Activated naive CD4-positive, alpha-beta T cell treated with Interleukin-2 at 50 U/mL for 16 hours (primary cell): ENCODE results near the gene WDR62.
A peak's percentile ranks its signal among the peaks of the same experiment; 100 is the strongest.

Experiments
- DNase-seq: peaks from one replicate; pipeline ENCODE4 v3.0.0-alpha.2; 2020

The WDR62 gene

DNA sequence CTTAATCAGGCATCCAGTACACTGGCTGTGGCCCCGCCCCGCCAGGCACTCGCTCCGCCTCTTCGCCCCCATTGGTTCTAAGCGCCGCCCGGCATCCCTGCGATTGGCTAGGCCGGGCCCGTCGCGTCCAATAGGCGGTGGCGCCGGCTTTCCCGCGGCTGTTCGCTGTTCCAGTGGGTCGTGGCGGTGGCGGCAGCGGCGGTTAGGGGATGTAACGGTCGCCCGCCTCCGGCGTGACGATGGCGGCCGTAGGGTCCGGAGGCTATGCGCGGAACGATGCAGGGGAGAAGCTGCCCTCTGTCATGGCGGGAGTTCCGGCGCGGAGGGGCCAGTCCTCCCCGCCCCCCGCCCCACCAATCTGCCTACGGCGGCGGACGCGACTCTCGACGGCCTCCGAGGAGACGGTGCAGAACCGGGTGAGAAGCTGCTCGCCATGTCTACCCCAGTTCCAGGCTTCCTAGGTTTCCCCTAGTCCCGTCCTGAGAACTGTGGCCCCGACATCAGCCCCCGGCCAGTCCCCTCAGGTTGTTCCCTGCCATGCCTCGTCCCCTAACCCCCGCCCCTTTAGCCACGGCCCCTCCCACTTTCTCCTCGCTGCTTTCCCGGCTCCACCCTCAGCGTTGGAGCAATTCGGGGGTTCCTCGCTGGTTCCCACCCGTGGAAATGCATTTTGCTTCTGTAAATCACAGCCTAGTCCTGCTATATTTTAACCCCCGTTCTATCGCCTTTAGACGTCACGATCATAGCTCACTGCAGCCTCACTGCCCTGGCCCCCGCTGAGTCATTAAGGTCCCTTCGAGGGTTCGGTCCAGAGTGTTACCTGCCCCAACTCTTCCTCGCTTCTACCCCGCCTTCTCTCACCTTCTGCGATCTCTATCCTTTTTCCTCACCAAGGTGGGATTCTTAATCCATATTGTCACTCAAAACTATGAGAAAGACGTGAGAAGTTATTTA is at the start of gene WDR62:
WDR62 (plus strand) TSS at position 165 of the 954 bp plus-strand sequence; CDS start at position 240, 75 bp downstream.
- peak; percentile 96 for DNase-seq

DNA sequence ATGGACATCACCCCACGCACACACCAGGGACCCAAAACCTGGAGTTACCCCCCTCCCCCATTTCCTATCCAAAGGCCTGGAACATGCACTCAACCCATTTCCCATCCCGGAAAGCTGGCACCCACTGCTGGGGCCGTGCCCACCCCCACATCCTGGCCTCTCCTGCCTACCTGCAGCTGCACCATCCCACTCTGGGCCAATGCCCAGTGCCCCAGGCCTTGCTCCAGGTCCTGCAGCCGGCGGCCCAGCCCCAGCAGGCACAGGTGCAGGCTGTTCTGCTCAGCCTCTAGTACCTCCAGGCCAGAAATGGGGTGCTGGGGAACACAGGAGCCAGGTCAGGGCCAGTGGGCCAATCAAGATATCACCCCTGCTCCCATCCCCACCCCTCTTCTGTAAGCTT is 47.7 kb upstream of the WDR62 start:
- no peak for DNase-seq

DNA sequence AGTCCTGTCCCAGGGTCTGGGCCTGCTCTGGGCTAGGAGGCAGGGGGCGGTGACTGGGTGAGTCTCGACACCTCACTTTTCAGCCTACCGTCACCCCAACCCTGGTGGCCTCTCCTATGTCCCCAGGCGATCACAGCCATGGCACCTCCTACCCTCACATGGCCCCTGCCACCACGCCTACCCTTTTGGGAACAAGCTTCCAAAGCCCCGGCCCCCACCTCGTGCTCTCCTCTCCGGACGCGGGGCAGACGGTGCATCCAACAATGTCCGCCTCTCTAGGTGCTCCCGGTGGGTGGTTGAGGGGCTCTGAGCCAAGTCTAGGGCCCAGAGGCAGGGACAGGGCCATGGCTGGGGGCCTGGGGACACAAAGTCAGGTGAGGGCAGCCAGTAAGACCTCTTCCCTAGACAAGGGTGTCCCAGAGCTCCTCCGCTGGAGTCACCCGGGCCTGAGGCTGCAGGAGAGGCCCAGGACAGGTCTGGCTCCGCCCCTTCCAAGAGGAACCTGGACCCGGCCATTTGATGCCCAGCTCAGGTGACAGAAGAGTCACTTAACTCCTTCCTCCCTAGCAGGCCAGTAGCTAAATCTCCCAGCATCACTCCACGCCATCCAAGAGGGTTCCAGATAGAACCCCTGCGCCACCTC is 46.2 kb upstream of the WDR62 start, which contains the start of gene SYNE4:
SYNE4 (minus strand) TSS at position 478 of the 643 bp plus-strand sequence; CDS start at position 346, 132 bp downstream.
- no peak for DNase-seq

DNA sequence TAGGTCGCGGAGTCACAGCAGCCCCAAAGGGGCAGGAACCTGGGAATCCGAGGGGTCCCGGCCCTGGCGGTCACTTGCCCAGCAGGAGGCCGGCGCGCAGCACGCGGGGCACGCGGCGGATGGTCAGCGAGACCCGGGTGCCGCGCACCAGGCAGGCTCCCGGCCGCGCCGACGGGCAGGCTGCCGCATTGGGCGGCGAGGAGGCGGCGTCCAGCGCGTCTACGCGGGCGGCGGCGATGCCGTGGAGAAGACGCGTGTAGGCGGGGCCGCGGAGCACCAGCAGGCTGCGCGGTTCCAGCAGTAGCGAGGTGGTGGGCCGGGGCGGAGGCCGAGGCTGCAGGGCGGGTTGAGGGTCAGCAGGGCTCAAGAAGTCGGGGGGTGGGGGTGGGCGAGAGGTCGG is 45.5 kb upstream of the WDR62 start:
- DNase-seq = peak; percentile 57

DNA sequence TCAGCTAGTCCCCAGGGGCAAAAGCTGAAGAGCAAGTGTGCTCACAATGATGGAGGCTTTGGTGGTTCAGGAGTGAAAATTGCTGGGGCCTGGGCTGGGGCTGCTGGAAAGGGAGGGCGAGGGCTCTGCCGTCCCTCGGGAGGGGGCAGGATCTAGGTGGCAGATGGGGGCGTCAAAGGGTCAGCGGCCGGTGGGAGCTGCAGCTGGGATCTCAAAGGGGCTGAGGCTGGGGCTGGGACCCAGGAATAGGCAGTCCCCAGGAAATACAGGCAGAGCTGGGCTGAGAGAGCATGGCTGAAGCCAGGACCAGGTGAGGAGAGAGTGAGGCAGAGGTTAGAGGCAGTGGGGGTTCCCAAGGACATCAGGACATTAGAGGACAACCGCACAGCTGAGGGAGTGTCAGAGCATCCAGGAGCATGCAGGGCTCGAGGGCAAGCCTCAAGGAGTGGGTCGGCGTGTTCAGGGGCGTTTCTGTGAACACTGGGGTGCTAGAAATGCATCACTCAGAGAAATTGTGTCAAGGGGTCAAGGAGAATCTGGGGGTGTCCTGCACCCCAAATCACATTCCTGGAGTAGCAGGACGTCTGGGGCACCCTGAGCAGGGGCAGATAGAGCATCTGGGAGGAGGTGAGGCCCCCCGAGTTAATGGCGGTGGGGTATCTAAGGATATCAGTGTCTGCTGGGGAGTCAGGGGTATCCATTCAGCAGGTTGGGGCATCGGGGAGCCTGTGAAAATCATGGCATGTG is 44.9 kb upstream of the WDR62 start:
- no peak for DNase-seq

DNA sequence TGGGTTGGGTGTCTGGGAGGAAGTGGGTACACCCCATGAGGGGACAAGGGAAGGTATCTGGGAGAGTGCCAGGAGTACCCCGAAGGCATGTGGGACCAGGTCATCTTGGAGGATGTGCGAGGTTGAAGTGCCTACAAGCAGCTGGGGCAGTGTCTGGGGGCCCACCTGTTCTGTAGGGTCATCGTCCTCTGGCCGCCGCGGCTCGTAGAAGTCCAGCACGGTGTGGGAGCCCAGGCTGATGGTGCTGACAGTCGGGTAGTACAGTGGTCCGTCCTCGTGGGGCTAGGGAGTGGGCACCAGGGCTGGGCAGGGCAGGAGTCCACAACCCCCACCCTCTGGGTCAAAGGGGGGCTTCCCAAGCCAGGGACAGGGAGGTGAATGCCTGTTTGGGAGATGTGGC is 44.3 kb upstream of the WDR62 start:
- no peak for DNase-seq

DNA sequence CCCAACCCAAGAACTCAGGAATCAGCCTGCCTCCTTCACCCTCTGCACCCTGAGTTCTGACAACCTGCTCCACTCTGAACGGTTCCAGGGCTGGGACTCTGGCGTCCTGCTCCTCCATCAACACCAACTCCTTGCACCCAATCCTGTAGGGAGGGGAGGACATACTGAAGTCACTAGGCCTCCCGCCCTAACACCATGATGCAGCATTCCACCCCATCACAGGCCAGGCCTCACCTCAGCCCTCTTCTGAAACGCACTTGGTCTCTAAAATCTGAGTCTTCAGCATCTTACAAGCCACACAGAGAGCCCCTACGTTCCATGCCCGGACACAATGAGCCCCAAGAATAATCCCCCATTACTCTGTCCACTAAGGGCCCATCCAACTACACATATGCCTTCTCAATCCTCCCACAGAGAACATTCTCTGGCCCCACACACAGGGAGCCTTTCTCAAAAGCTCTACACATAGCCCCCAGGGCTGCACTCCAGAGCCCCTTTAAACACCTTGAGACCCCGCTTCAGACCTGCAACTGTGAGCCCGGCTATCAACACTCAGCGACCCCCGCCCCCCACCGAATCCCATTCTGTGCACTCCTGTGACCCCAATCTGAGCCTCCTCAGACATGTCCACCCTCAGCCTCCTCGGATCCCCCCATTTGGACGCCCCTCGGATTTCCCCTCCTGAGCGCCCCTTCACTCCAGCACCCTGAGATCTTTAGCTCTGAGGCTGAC is 41.3 kb upstream of the WDR62 start:
- no peak for DNase-seq

DNA sequence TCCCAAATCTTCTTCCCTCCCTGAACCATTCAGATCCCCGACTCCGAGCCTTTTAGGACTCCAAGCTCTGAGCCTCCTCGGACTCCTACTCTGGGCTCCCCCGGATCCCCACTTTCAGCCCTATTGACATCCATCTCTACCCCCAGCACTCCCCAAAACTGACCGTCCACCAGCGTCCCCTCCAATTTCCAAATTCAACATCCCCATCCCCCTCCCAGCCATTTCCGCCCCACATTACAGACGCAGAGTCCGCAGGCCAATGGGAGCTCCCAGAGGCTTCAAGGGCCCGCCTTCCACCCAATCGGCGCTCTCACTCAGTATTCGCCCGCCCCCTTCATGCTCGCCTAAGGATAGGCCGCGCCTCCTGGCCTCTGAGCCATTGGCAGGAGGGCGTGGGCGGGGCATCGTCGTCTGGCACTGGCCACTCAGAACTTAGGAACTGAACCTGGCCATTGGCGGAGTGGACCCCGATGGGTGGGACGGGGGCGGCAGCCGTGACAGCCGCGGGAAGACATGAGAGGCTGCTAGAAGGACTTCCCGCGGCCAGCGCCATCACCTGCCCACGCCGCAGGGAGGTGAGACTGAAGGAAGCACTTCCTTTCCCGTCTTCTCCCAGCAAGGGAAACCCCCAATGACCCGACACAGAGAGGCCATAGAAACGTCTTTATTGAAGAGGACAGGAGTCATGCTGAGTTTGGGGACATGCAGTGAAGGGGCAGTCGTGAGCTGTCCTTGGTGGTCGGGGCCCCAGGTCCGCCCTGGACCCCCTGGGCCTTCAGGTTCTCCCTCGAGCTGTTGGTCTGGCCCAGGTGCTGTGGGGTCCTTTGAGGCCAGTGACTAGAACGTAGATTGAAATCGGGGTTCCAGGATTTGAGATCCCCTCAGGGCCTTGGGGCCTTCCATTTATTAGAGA is 40.4 kb upstream of the WDR62 start, which contains the start of gene ALKBH6:
ALKBH6 (minus strand) TSS at position 202 of the 913 bp plus-strand sequence. CDS start 816 bp downstream, outside the sequence.
- DNase-seq = peak; percentile 100

DNA sequence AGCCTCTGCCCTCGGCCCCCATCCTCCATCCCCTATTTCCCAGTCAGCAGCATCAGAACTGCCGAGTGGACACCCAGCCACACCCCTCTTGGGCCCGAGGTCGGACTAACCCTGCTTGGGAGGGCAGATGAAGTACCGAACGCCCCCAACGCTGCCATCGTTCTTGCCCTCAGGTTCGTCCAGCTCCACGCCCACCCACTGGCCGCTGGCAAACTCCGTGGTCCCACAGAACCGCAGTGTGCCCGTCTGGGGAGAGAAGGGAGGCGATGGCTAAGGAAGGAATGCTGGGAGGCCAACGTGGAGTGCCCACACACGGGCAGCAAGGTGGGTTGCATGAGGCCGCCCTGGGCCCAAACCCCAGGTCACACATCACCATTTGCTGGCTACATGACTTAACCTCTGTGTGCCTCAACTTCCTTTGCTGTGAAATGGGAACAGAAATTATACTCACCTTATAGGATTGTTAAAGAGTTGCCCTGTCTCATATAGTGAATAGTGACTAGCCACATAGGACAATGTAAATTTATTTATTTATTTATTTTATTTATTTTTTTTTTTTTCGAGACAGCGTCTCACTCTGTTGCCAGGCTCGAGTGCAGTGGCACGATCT is 35.5 kb upstream of the WDR62 start:
- no peak for DNase-seq

DNA sequence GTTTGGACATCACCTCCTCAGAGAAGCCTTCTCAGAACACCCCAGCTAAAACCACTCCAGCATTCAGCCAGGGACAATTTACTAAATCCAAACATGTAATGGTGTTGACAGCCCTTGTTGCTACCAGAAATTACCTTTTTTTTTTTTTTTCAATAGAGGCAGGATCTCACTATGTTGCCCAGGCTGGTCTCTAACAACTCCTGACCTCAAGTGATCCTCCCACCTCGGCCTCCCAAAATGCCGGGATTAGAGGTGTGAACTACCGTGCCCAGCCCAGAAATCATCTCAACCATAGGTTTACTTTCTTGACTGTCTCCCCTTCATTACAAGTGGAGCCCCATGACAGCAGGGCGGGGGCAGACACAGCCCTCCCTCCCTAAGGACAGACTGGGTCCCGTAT is 31.3 kb upstream of the WDR62 start:
- no peak for DNase-seq

DNA sequence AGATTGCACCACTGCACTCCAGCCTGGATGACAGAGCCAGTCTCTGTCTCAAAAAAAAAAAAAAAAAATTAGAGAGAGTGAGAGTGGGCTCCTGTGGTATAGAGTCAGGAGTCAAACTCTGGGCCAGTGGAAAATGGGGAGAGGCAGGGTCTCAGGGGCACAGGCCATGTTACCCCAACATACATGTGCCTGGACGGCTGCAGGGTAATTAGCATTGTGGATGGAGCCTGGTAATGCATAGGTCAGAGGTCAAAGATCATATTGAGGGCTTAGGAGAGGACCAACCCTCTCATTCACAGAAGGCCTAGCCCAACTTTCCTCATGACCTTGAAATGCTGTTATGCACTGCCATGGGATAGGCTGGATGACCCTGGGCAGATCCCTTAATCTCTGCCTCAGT is 29.2 kb upstream of the WDR62 start:
- DNase-seq = no peak

DNA sequence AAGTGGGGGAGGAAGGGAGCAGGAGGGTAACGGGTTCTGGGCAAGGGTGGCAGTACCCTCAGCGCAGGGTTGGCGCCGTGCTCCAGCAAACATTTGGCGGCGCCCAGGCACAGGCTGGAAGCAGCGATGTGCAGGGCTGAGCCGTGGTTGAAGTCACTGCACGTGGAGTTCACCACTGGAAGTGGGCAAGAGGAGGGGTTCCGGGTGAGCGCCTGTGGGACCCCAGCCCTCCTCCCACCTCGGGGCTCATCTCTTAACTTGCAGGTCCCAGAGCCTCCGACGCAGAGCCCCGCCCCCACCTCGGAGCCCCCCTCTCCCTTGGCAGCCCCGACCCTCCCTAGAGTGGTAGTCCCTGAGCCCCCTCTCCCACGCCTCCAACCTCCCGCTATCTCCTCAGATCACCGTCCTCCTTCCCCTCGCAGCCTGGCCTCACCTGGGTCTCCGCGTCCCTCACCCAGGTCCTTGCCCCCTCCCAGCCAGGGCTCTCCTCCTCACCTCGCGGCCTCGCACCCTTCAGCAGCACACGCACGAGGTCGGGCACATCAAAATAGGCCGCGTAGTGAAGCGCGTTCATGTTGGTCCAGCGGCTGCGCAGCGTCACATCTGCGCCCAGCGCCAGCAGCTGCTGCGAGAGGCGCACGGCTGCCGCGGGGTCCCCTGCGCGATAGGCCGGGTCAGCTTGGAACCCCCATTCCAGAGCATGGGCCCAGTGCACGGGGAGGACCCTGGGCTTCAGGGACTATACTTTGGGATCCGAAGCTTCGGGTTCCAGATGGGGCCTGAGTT is 28.4 kb upstream of the WDR62 start:
- no peak for DNase-seq

DNA sequence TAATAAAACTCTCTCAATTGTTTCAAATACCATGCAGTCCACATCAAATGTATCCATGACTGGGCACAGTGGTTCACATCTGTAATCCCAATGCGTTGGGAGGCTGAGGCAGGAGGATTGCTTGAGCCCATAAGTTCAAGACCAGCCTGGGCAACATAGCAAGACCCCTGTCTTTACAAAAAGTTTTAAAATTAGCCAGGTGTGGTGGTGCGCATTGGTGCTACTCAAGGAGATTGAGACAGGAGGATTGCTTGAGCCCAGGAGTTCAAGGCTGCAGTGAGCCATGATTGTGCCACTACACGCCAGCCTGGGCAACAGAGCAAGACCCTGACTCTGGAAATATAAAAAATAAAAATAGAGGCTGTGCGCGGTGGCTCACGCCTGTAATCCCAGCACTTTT is 27.0 kb upstream of the WDR62 start:
- DNase-seq = no peak

DNA sequence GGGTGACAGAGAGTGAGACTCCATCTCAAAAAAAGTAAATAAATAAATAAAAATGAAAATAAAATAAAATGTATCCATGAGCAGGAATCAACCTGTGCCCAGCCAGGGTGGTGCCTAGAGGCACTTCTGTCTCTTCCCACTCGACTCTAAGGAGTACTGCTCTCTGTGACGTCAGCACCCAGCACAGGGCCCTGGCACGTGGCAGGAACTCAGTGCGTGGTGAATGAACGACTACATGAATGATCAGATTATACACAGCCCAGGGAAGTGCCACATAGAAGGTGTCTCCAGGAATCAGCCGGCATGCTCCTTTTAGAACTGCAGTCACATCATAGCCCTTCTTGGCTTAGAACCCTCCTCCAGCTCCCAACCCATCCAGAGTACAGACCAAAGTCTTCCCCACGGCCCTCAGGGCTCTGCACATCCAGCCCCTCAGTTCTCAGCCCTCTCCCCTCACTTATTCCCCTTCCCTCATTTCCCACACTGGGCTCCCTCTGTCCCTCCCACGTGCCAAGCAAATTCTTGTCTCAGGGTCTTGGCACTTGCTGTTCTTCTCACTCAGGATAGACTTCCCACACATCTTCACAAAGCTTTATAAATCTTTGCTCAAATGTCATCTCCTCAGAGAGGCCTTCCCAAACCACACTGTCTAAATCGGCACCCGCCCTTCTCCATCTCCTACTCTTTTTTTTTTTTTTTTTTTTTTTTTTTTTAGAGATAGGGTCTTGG is 26.2 kb upstream of the WDR62 start:
- DNase-seq = no peak

DNA sequence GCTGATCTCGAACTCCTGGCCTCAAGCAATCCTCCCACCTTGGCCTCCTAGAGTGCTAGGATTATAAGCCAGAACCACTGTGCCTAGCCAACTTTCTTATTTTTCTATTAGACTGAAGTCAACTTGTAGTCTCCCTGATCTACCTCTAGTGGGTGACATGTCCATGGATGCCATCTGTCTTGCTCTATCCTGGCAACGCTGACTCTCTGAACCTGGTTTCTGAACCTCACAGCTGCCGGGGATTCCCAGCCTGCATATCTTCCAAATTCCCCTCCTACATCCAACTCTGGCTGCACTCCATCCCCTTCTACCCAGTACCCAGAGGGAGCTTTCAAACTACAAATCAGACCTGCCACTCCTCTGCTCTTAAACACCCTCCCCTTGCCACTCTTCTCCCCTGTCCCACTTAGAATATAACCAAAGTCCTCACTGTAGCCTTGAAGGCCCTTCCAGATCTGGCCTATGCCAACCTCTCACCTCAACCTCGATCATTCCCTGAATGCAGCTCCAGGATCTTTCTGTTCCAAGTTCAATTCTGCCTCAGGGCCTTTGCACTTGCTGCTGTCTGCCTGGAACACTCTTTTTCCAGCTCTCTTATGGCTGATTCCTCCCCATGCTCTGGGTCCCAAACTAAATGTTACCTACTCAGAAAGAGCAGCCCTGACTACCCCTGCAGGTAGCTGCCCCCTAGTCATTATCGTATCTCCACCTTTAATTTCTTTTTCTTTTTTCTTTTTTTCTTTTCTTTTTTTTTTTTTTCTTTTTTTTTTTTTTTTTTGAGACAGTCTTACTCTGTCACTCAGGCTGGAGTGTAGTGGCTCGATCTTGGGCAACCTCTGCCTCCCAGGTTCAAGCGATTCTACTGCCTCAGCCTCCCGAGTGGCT is 24.2 kb upstream of the WDR62 start:
- DNase-seq = no peak

DNA sequence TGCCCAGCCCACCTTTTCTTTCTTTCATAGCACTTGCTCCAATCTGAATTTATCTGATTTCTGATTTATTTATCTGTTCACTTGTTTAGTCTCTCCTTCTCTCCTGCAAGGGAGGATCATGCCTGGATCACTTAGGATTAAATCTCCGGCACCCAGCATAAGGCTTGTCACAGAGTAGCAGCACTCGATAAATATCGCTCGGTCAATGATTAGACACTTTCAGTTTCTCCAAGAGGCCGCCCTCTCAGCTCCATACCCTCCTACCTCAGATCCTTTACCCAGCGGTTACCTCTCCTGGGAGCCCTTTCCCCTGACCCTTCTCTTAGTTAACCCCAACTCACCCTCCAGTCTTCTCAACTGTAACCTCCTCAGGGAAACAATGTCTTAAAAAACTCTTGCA is 23.4 kb upstream of the WDR62 start:
- no peak for DNase-seq

DNA sequence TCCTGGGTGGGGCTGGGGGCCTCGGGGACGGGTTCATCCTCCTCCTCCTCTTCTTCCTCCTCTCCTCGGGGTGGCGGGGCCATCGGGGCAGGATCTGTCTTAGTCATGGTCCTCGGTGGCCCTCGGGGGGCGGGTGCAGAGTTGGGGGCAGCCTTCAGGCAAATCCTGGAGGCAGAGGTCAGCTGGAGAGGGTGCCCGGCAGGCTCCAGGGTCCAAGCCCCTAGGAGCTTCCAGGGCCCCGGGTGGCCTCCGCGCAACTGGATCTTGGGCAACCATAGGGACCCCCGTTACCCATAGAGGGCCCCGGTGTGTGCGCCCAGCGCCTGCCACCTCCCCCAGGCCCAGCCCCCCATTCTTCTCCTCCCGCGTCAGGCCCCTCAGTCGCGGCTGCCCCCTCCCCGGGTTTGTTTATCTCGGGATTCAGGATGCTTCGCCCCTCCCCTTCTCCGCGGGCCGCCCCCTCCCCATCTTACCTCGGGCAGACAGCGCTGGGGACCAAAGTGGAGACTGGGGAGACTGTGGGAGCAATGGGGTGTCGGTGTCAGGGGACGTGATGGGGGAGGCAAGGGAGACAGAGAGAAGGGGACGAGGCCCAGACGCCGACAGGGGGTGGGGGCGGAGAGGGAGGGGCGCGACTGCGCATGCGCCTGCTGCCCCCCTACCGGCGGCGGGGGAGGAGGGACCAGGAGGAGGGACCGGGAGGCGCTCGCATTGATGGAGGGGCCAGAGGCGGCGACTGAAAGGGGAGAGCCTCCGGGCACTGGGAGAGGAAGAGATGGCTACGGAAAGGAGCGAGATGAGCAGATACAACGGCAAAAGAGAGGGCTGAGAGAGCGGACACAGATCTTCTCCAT is 22.2 kb upstream of the WDR62 start, which contains the start of gene CLIP3:
CLIP3 (minus strand) TSS at position 623 of the 854 bp plus-strand sequence; CDS start at position 107, 516 bp downstream.
- peak; percentile 35 for DNase-seq
